GM12864 (cell line): Measurements from ENCODE around the gene TENT4B.

ENCODE experiments used
- DNase-seq: peaks from one replicate; pipeline ENCODE4 v3.0.0-alpha.2; 2011; ENCODE audit warnings: low read depth
- H3K4me3 ChIP-seq: 2 replicates; pipeline ENCODE4 v1.5.1; 2011; ENCODE audit warnings: mild to moderate bottlenecking, low read depth, low read length, control low read depth
- CTCF ChIP-seq: IDR thresholded peaks from 2 replicates; pipeline ENCODE4 v1.5.1; 2011; ENCODE audit warnings: low read depth, mild to moderate bottlenecking, moderate library complexity, low read length, control low read depth, inconsistent platforms; ENCODE audit errors: missing control alignments

TENT4B gene

DNA sequence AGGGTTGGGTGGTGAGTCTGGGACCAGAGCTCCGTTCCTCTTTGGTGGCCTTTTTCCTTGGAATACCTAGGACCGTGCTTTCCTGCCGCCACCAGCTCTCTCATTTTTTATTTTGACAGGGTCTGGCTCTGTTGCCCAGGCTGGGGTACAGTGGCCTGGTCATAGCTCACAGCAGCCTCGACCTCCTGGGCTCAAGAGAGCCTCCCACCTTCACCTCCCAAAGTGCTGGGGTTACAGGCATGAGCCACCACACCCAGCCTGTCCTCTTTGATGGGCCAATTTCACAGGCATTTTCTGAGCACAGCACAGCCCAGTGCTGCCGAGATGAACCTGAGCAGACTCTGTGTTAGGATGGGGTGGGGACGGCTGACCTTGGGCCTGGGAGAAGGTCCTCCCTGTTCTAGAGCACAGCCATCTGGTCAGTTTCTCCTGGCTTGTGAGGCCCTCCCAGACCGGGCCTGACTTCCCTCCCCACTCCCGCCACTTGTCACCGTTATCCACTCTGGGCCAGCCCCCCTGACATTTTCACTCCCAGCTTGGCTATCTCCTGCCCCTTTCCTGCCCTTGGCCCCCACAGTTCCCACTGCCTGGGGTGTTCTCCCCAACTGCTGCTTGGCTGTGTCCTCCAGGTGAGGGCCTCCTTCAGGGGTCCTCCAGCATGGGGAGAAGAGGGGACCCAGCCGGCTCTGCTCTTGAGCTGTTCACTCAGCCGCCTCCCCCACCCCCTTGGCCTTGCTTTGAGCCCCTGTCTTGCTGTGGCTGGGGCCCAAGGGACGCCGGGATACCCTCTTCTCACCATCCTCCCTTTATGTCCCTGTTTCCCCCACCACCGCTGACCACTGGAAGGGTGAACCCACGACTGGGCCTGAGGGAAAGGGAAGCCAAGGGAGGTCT, 118.3 kb downstream of the TENT4B start:
- DNase-seq: no peak
- no peak overlapping the region for H3K4me3 ChIP-seq
- no peak for TF ChIP-seq CTCF

GRCh38 chr16:50272111-50272571, 119.0 kb downstream of the TENT4B start:
- no peak for TF ChIP-seq CTCF
- H3K4me3 ChIP-seq: no peak overlapping the region
- DNase-seq: no peak

GRCh38 chr16:50272687-50273381, 119.7 kb downstream of the TENT4B start:
- no peak for DNase-seq
- no peak for TF ChIP-seq CTCF
- no peak overlapping the region for H3K4me3 ChIP-seq

DNA sequence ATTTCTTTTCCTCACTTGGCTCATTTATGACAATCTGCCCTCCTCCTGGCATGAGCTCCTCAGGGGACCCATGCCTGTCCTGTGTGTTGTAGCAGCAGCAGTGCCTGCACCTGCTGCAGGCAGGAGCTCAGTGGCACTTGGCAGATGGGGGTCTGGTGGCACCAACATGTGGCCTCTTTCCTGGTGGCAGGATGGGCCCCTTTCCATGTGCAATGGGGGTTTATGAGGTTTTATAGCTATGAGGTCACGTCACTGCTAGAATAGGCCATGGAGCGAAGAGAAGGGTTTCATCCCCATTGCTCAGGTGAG, 120.2 kb downstream of the TENT4B start:
- TF ChIP-seq CTCF: no peak
- no peak for DNase-seq
- no peak overlapping the region for H3K4me3 ChIP-seq

DNA sequence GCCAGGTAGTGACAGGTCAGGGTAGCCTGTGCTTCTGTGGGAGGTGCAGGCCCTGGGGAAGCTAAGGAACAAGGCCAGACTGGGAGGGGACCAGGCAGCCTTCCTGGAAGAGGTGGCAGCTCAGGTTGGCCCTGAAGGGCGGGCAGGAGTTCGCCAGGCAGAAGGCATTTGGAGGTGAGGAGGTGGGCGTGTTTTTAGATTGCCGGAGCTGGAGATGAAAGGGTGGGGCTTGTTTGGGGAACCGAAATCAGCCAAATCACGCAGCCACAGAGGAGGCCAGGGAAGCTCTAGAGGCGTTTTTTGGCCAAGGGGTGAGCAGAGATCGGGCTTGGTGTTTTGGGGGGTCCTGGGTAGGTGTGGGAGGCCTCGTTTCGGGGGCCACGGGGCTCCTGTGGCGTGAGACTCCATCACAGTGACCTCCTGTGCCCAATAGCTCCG, 120.8 kb downstream of the TENT4B start:
- no peak for TF ChIP-seq CTCF
- peak overlapping the region; percentile 80 for H3K4me3 ChIP-seq
- DNase-seq: peak; percentile 81

- no peak for DNase-seq
- TF ChIP-seq CTCF: no peak
- H3K4me3 ChIP-seq: peak overlapping the region; percentile 80
Measured at GRCh38 chr16:50274326-50275097, 121.4 kb downstream of the TENT4B start.
